HL-60 (cell line): ENCODE results near the gene PAH.

ENCODE experiments used
- POLR2AphosphoS5 ChIP-seq: IDR thresholded peaks from 2 replicates; pipeline ENCODE4 v1.6.1; 2012; ENCODE audit warnings: low read depth
- TF ChIP-seq, protein P1 (sequence below): IDR thresholded peaks from one replicate; pipeline ENCODE4 v1.5.1; 2011; ENCODE audit warnings: low read length, control low read depth, inconsistent platforms; ENCODE audit not compliant: insufficient read depth

DNA sequence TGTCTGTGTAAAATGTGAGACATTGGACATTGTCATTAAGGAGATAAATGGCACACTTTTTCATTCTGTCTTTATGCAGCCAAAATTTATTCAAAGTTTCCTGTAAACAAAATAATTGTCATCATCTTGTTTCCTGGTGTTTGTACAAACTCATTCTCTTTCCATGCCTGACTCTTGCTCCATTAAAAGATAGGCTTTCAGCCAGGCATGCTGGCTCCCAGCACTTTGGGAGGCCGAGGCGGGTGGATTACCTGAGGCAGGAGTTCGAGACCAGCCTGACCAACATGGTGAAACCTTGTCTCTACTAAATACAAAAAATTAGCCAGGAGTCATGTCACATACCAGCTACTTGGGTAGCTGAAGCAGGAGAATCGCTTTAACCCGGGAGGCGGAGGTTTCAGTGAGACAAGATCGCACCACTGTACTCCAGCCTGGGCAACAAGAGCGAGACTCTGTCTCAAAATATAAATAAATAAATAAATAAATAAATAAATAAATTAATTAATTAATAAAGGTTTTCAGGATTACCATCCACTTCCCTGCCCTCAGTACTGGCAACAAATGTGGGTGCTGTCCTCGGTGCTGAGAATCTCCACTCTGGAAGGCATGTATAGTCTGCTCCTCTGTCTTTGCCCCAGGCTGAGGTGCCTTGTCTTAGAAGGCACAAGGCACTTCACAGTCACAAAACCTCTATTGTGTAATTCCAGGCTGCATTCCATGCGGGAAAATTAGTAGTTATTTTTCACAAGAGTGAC is 83.2 kb downstream of the PAH start:
- TF ChIP-seq, protein P1, sequence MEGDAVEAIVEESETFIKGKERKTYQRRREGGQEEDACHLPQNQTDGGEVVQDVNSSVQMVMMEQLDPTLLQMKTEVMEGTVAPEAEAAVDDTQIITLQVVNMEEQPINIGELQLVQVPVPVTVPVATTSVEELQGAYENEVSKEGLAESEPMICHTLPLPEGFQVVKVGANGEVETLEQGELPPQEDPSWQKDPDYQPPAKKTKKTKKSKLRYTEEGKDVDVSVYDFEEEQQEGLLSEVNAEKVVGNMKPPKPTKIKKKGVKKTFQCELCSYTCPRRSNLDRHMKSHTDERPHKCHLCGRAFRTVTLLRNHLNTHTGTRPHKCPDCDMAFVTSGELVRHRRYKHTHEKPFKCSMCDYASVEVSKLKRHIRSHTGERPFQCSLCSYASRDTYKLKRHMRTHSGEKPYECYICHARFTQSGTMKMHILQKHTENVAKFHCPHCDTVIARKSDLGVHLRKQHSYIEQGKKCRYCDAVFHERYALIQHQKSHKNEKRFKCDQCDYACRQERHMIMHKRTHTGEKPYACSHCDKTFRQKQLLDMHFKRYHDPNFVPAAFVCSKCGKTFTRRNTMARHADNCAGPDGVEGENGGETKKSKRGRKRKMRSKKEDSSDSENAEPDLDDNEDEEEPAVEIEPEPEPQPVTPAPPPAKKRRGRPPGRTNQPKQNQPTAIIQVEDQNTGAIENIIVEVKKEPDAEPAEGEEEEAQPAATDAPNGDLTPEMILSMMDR = no peak
- TF ChIP-seq POLR2AphosphoS5 = no peak
